ENCODE measurements around the gene BNC2.

DNA sequence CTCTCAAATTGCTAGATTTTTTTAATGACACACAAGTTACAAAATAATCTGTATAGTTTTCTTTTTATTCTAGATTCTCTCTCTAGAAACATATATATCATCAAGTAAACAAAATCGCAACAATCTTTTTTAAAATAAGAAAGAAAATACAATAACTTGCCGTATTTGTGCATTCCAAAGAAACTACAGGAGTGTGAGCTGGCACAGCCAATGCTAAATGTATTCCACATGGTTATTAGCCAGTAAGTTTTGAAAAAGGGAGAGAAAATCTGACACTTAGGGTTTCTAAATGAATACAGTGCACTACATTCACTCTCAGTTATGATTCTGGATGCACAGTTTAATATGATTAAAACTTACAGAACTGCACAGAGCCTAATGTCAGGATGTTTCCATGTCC, 117.9 kb downstream of the BNC2 start:
- TF ChIP-seq, protein P1, sequence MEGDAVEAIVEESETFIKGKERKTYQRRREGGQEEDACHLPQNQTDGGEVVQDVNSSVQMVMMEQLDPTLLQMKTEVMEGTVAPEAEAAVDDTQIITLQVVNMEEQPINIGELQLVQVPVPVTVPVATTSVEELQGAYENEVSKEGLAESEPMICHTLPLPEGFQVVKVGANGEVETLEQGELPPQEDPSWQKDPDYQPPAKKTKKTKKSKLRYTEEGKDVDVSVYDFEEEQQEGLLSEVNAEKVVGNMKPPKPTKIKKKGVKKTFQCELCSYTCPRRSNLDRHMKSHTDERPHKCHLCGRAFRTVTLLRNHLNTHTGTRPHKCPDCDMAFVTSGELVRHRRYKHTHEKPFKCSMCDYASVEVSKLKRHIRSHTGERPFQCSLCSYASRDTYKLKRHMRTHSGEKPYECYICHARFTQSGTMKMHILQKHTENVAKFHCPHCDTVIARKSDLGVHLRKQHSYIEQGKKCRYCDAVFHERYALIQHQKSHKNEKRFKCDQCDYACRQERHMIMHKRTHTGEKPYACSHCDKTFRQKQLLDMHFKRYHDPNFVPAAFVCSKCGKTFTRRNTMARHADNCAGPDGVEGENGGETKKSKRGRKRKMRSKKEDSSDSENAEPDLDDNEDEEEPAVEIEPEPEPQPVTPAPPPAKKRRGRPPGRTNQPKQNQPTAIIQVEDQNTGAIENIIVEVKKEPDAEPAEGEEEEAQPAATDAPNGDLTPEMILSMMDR (IDR thresholded peaks at IDR 0.05): no peak
- no peak for TF ChIP-seq POLR2A (IDR thresholded peaks at IDR 0.05)
